Neural progenitor cell (in vitro differentiated cells): ENCODE measurements around the gene FARS2.

Source experiments
- EZH2 ChIP-seq: fragments of 200-600 bp; sonication (generic); IDR thresholded peaks from 2 replicates; pipeline ENCODE4 v1.6.1; 2017; ENCODE audit warnings: antibody characterized with exemption, mild to moderate bottlenecking, moderate library complexity
- TF ChIP-seq, protein P1 (sequence below): fragments of 200-600 bp; sonication (generic); IDR thresholded peaks from 2 replicates; pipeline ENCODE4 v1.5.1; 2017; ENCODE audit warnings: antibody characterized with exemption, mild to moderate bottlenecking

DNA sequence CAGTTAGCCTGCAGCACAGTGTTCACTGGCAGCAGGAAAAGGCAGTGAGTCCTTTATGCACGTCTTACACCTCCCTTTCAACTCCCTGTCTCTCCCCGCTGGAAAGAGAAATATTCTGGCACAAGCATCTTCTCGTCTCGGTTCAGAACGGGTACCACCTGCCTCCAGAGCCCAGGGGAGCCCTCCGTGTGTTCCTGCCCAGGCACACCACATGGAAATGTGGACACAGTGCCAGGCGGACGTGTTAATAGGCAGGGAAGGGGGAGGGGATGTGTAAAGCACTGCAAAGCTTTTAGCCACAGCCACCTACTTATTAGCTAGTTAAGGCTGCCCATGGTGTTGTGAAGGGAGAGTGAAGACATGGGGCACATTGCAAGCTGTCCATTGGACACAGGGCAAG, 219.7 kb downstream of the FARS2 start:
- TF ChIP-seq, protein P1, sequence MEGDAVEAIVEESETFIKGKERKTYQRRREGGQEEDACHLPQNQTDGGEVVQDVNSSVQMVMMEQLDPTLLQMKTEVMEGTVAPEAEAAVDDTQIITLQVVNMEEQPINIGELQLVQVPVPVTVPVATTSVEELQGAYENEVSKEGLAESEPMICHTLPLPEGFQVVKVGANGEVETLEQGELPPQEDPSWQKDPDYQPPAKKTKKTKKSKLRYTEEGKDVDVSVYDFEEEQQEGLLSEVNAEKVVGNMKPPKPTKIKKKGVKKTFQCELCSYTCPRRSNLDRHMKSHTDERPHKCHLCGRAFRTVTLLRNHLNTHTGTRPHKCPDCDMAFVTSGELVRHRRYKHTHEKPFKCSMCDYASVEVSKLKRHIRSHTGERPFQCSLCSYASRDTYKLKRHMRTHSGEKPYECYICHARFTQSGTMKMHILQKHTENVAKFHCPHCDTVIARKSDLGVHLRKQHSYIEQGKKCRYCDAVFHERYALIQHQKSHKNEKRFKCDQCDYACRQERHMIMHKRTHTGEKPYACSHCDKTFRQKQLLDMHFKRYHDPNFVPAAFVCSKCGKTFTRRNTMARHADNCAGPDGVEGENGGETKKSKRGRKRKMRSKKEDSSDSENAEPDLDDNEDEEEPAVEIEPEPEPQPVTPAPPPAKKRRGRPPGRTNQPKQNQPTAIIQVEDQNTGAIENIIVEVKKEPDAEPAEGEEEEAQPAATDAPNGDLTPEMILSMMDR: no peak
- no peak for TF ChIP-seq EZH2
